GM23248 (cell line): ENCODE results near the gene DNASE1. TPM values are rescaled to one million over a fixed set of nuclear protein-coding genes. Genes with fewer than 3 reads are reported as not detected.

Experiments used
- DNase-seq: peaks from one replicate; pipeline ENCODE4 v3.0.0-alpha.2; 2015
- H2AFZ ChIP-seq: fragments of 200-600 bp; sonication (generic); 2 replicates; pipeline ENCODE4 v1.6.1; 2016; ENCODE audit warnings: antibody characterized with exemption
- H3F3A ChIP-seq: fragments of 200-600 bp; sonication (generic); 2 replicates; pipeline ENCODE4 v1.6.1; 2016; ENCODE audit warnings: mild to moderate bottlenecking, antibody characterized with exemption, mixed run types; ENCODE audit not compliant: insufficient read depth
- H3K27ac ChIP-seq: fragments of 200-600 bp; sonication (generic); 2 replicates; pipeline ENCODE4 v1.5.1; 2016; ENCODE audit warnings: mild to moderate bottlenecking
- H3K27me3 ChIP-seq: fragments of 200-600 bp; sonication (generic); replicated peaks from 2 replicates; pipeline ENCODE4 v1.6.1; 2016; ENCODE audit warnings: mild to moderate bottlenecking; ENCODE audit not compliant: insufficient read depth
- H3K36me3 ChIP-seq: fragments of 200-600 bp; sonication (generic); 2 replicates; pipeline ENCODE4 v1.6.1; 2016; ENCODE audit warnings: low read depth, mild to moderate bottlenecking
- H3K4me1 ChIP-seq: fragments of 200-600 bp; sonication (generic); 2 replicates; pipeline ENCODE4 v1.6.1; 2016; ENCODE audit warnings: mild to moderate bottlenecking; ENCODE audit not compliant: insufficient read depth
- H3K4me2 ChIP-seq: fragments of 200-600 bp; sonication (generic); one replicate; pipeline ENCODE4 v1.6.1; 2016; ENCODE audit warnings: mild to moderate bottlenecking; ENCODE audit not compliant: unreplicated experiment
- H3K4me3 ChIP-seq: fragments of 200-600 bp; sonication (generic); 2 replicates; pipeline ENCODE4 v1.5.1; 2016; ENCODE audit warnings: mild to moderate bottlenecking
- H3K79me2 ChIP-seq: fragments of 200-600 bp; sonication (generic); 2 replicates; pipeline ENCODE4 v1.6.1; 2016; ENCODE audit warnings: mild to moderate bottlenecking; ENCODE audit not compliant: insufficient read depth
- H3K9ac ChIP-seq: fragments of 200-600 bp; sonication (generic); 2 replicates; pipeline ENCODE4 v1.6.1; 2016; ENCODE audit warnings: mild to moderate bottlenecking
- H3K9me2 ChIP-seq: fragments of 200-600 bp; sonication (generic); 2 replicates; pipeline ENCODE4 v1.6.1; 2016; ENCODE audit warnings: mixed run types, mild to moderate bottlenecking, moderate library complexity; ENCODE audit not compliant: insufficient read depth
- H3K9me3 ChIP-seq: fragments of 200-600 bp; sonication (generic); one replicate; pipeline ENCODE4 v1.6.1; 2017; ENCODE audit warnings: low read depth
- H4K20me1 ChIP-seq: fragments of 200-600 bp; sonication (generic); 2 replicates; pipeline ENCODE4 v1.6.0; 2016; ENCODE audit not compliant: insufficient read depth
- EZH2 ChIP-seq: fragments of 200-600 bp; sonication (generic); IDR thresholded peaks from 2 replicates; pipeline ENCODE4 v1.6.1; 2018; ENCODE audit warnings: antibody characterized with exemption, mild to moderate bottlenecking; ENCODE audit not compliant: insufficient read depth, poor library complexity, severe bottlenecking
- EZH2phosphoT487 ChIP-seq: fragments of 200-600 bp; sonication (generic); IDR thresholded peaks from 2 replicates; pipeline ENCODE4 v1.6.1; 2018; ENCODE audit warnings: antibody characterized with exemption, moderate library complexity, mild to moderate bottlenecking, low read depth; ENCODE audit not compliant: insufficient read depth
- WGBS, 2 experiments: methylation state at CpG; one replicate each; pipeline ENCODE4 v1.1.6; 2015 to 2017; ENCODE audit warnings: low lambda C conversion rate in 2 of 2, low coverage in 1 of 2; ENCODE audit errors: missing lambda C conversion rate in 2 of 2; 5-methylcytosine and 5-hydroxymethylcytosine counted together
- in situ Hi-C: fragments of 300-500 bp; cut with MboI; formaldehyde crosslinking; loops from 2 replicates; pipeline ENCODE4 v1.15.0; 2020
- polyA plus RNA-seq: library from polyadenylated mRNA; unstranded; fragments of >200 nt; fragmentation: Nextera tagmentation; extraction: Ambion mirVana; gene quantifications from 2 replicates; pipeline ENCODE4 v1.2.1, GENCODE V29; 2016
- total RNA-seq: library from RNA; depleted of rRNA; stranded (reverse); fragments of >200 nt; shearing (Covaris generic); gene quantifications from 2 replicates; pipeline ENCODE4 v1.2.3, GENCODE V29; 2014

Gene DNASE1
- total and polyA plus RNA-seq, 2 experiments from 2014 or later, result 4.2 to 4.3 TPM

DNA sequence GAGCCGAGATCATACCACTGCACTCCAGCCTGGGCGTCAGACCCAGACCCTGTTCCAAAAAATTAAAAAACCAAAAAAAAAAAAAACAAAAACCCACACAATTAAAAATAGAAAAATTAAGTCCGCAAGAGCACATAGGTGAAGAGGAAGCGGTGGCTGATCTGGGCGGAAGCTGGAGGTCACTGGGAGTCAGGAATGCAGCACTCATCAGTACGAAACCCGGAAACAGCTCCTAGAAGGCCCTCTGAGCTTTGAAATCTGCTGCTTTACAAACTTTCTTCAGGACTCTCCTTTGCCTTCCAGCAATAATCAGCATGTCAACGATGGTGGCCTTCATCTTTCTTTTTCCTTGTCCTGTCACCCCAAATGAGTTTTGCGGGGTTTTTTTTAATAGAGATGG, 33.3 kb downstream of the DNASE1 start:
- in situ Hi-C loops, result no loop called here

GRCh38 chr16:3689731-3690130, 35.2 kb downstream of the DNASE1 start:
- Histone ChIP-seq H3K27ac (peak overlapping the region; percentile 39), H3K79me2 (0 out of 2 replicates have a peak, but pooled peaks cover 15% of the 10 kb centered on the region), H3K9ac (peak overlapping the region; percentile 35), H3K36me3 (peaks cover 11% of the 10 kb centered on the region; the same call in 1 of the 2 replicates), H2AFZ (no peak overlapping the region; the same call in 1 of the 2 replicates), H3K9me2 (no peaks in the 10 kb centered on the region), H3K4me1 (peaks cover 14% of the 10 kb centered on the region), H3K27me3 (no peaks in the 10 kb centered on the region), H4K20me1 (no peaks in the 10 kb centered on the region), H3K9me3 (no peaks in the 10 kb centered on the region), H3K4me3 (no peak overlapping the region), H3K4me2 (no peak overlapping the region), H3F3A (0 out of 2 replicates have a peak, but pooled peaks cover 8% of the 10 kb centered on the region)
- in situ Hi-C loops, result no loop called here
- peak; percentile 28 for DNase-seq
- 56 to 58% methylated on average over 7 of the region's 7 CpGs for WGBS, 2 experiments
- TF ChIP-seq EZH2phosphoT487, result no peak
- TF ChIP-seq EZH2, result no peak

More for the DNA sequence above, 33.3 kb downstream of the DNASE1 start:
- H3K4me3 ChIP-seq, result no peak overlapping the region
- H3K79me2 ChIP-seq, result 0 out of 2 replicates have a peak, but pooled peaks cover 9% of the 10 kb centered on the region
- H3K9me3 ChIP-seq, result no peaks in the 10 kb centered on the region
- H3K27me3 ChIP-seq, result no peaks in the 10 kb centered on the region
- H4K20me1 ChIP-seq, result no peaks in the 10 kb centered on the region
- H3K9ac ChIP-seq, result no peak overlapping the region
- H3F3A ChIP-seq, result 0 out of 2 replicates have a peak, but pooled peaks cover 8% of the 10 kb centered on the region
- no peak for DNase-seq
- no peak overlapping the region for H3K4me2 ChIP-seq
- H2AFZ ChIP-seq, result no peak overlapping the region
- no peaks in the 10 kb centered on the region for H3K9me2 ChIP-seq
- WGBS, 2 experiments, result 95 to 99% methylated on average over 9 of the region's 9 CpGs
- TF ChIP-seq EZH2phosphoT487 (no peak), EZH2 (no peak)
- peaks cover 14% of the 10 kb centered on the region for H3K4me1 ChIP-seq
- no peak overlapping the region for H3K27ac ChIP-seq
- peaks cover 11% of the 10 kb centered on the region; the same call in 1 of the 2 replicates for H3K36me3 ChIP-seq

GRCh38 chr16:3690470-3690928, 36.0 kb downstream of the DNASE1 start:
- Histone ChIP-seq H3K9ac (peak overlapping the region; percentile 80), H3K36me3 (peaks cover 11% of the 10 kb centered on the region; the same call in 1 of the 2 replicates), H4K20me1 (no peaks in the 10 kb centered on the region), H3K79me2 (peaks cover 19% of the 10 kb centered on the region; the same call in 1 of the 2 replicates), H3F3A (0 out of 2 replicates have a peak, but pooled peaks cover 8% of the 10 kb centered on the region), H3K4me3 (peak overlapping the region; percentile 68), H3K9me2 (no peaks in the 10 kb centered on the region), H3K9me3 (no peaks in the 10 kb centered on the region), H3K27me3 (no peaks in the 10 kb centered on the region), H3K4me2 (peak overlapping the region; percentile 99), H2AFZ (peak overlapping the region; percentile 93), H3K4me1 (peaks cover 14% of the 10 kb centered on the region), H3K27ac (peak overlapping the region; percentile 70)
- 1 to 2% methylated on average over 18 of the region's 18 CpGs for WGBS, 2 experiments
- peak; percentile 96 for DNase-seq
- in situ Hi-C loops, result no loop called here
- TF ChIP-seq EZH2 (no peak), EZH2phosphoT487 (no peak)

GRCh38 chr16:3690980-3691720, 36.7 kb downstream of the DNASE1 start:
- peaks cover 14% of the 10 kb centered on the region for H3K4me1 ChIP-seq
- H3K27ac ChIP-seq, result peak overlapping the region; percentile 70
- 0 out of 2 replicates have a peak, but pooled peaks cover 8% of the 10 kb centered on the region for H3F3A ChIP-seq
- no peaks in the 10 kb centered on the region for H3K9me2 ChIP-seq
- H3K9ac ChIP-seq, result peak overlapping the region; percentile 80
- H3K4me2 ChIP-seq, result peak overlapping the region; percentile 99
- H3K79me2 ChIP-seq, result peaks cover 22% of the 10 kb centered on the region; the same call in 1 of the 2 replicates
- peaks cover 11% of the 10 kb centered on the region; the same call in 1 of the 2 replicates for H3K36me3 ChIP-seq
- H3K27me3 ChIP-seq, result no peaks in the 10 kb centered on the region
- peak; percentile 64 for DNase-seq
- peak overlapping the region; percentile 68 for H3K4me3 ChIP-seq
- in situ Hi-C loops, result no loop called here
- WGBS, 2 experiments, result 12 to 15% methylated on average over 19 of the region's 19 CpGs
- TF ChIP-seq EZH2phosphoT487 (no peak), EZH2 (no peak)
- H2AFZ ChIP-seq, result peak overlapping the region; percentile 93
- no peaks in the 10 kb centered on the region for H3K9me3 ChIP-seq
- no peaks in the 10 kb centered on the region for H4K20me1 ChIP-seq
